Activated T-cell treated with anti-CD3 and anti-CD28 coated beads, Interleukin-2, amount 50 U/mL, for 48 hours (primary cell): ENCODE measurements around the gene FOXB1.

Experiments used
- DNase-seq, 2 experiments: peaks; one replicate each; pipeline ENCODE4 v3.0.0-alpha.2; 2020

Gene FOXB1

DNA sequence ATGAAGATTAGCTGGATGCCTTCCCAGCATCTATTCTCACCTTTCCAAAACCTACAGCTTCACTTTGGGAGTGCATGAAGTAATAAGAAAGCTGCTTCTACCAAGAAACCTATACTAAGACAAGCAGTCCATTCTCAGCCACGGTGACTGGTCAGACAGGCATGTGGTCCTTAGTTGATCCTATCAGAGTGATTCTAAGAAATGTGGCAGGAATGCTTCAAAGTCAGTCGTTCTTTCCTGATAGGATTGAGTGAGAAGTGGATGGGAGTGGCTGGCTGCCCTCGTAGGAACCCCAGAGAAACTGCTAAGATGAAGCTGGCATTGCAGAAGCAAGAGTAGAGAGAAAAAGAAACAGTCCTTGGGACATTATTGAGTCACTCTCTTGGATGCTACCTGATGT lies 16.6 kb downstream of the FOXB1 start:
- DNase-seq: no peak

DNA sequence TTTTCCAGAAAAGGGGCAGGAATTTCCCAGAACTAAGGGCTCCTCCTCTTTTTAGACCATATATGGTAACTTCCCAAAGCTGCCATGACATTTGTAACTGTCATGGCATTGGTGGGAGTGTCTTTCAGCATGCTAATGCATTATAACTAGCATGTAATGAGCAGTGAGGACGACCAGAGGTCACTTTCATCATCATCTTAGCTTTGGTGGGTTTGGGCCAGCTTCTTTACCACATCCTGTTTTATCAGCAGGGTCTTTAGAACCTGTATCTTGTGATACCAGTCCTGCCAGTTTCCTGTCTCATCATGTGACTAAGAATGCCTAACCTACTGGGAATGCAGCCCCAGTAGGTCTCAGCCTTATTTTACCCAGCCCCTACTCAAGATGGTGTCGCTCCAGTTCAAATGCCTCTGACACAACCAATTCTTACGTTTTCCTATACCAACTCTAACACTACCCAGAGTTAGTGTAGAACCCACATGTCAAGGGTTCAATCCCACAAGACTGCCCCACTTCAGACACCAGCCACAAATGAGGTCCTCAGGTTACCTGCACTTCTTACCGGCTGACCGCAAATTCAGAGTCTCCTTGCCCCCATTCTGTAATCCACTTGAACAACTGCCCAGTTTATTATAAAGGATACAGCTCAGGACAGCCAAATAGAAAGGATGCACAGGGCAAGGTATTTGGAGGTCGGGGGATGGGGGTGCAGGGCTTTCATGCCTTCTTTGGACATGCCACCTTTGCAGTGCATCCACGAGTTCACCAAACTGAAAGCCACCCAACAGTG lies 17.7 kb downstream of the FOXB1 start:
- no peak for DNase-seq

GRCh38 chr15:60022379-60022741 lies 18.2 kb downstream of the FOXB1 start:
- DNase-seq: no peak

GRCh38 chr15:60026555-60026954 lies 22.4 kb downstream of the FOXB1 start:
- no peak for DNase-seq

GRCh38 chr15:60035344-60035743 lies 31.2 kb downstream of the FOXB1 start:
- DNase-seq: no peak

GRCh38 chr15:60039316-60039715 lies 35.2 kb downstream of the FOXB1 start:
- no peak for DNase-seq

DNA sequence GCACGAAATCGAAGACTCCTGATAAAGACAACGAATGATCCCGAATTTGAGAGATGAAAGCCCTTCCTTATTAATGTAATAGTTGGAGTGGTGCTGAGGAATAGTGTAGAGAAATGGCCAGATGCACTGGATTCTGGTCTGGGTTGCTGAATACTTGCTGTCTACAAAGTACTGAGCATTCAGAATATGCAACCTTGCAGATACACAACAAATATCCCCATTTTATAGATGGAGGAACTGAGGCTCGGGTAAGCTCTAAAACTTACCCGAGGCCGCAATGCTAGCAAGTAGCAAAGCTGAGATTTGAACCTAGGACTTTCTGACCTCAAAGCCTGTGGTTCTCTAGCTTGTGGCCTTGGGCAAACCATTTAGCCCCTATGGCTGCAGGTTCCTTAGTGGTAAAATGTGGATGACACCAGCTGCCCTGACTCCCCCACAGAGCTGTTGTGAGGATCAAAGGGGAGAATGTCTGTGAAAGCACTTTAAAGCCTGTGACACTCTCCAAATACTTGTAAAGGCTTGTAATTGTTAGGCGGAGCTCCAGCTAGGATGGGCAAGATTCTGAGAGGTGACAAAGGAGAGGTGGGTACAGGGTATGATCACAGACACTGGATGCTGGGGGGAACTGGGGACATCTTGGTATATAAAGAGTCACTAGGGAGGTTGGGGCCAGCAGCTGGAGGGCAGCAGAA lies 39.8 kb downstream of the FOXB1 start:
- DNase-seq: no peak

DNA sequence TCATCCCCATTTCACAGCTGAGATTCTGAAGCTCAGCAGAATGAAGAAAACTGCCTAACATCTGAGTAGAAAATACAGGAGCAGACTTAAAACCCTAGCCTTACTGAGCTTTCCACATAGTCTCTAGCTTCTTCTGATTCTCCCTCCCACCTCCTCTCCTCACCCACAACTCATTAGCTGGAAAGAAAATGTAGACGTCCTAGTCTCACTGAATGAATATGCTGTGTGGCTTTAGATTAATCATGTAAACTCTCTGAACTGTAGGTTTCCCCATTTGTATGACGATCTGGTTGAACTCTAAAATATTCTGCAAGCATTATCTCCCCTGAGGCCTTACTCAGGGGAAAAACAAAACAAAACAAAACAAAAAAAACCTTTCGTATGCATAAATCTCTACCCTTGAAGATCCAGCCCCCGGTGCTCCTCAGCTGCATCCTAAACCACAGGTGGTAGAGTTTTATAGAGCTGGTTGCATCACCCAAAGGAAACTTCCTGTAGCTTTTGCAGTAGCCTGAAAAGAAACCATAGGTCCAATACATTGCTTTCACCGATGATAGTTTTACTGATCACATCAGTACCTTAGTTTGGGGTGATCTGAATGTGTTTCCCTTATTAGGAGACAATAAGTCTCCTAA lies 40.6 kb downstream of the FOXB1 start:
- peak in 1 of 2 experiments; percentile 38 for DNase-seq

DNA sequence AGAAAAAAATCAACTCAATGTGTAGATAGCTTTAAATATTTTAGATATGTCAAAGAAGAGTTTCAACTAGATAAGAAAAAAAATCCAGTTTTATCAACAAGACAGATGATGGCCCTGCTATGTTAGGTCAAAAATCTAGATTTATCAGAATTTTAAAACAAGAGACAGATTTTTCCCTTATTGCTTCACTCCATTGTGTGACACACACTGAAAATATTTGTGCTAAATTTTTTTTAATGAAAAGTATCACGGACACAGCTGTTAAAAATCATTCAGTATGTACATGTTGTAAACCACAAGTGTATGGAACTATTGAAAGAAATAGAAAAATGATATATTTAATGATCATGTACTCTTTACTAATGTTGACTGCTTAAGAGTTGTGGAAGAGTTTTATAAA lies 43.6 kb downstream of the FOXB1 start:
- DNase-seq: no peak

GRCh38 chr15:60049948-60050347 lies 45.8 kb downstream of the FOXB1 start:
- no peak for DNase-seq

- no peak for DNase-seq
Observed at GRCh38 chr15:60052796-60053195, 48.7 kb downstream of the FOXB1 start.

GRCh38 chr15:60054472-60054871 lies 50.4 kb downstream of the FOXB1 start:
- no peak for DNase-seq
